Ishikawa (cell line): Measurements from ENCODE around the gene CEP68.

ENCODE experiments used
- CEBPB ChIP-seq: IDR thresholded peaks from 2 replicates; pipeline ENCODE4 v1.6.1; 2012
- EP300 ChIP-seq: IDR thresholded peaks from 2 replicates; pipeline ENCODE4 v1.6.1; 2012; ENCODE audit warnings: borderline replicate concordance
- NFIC ChIP-seq: IDR thresholded peaks from 2 replicates; pipeline ENCODE4 v1.6.1; 2012
- RAD21 ChIP-seq: IDR thresholded peaks from 2 replicates; pipeline ENCODE4 v1.6.1; 2012; ENCODE audit warnings: low read depth
- TAF1 ChIP-seq: IDR thresholded peaks from 2 replicates; pipeline ENCODE4 v1.6.1; 2012; ENCODE audit warnings: low read depth, mild to moderate bottlenecking
- TF ChIP-seq, protein P1 (sequence below): IDR thresholded peaks from 2 replicates; pipeline ENCODE4 v1.6.1; 2012
- TF ChIP-seq, protein P2 (sequence below): IDR thresholded peaks from 2 replicates; pipeline ENCODE4 v1.6.1; 2012; ENCODE audit warnings: low read depth, mild to moderate bottlenecking

DNA sequence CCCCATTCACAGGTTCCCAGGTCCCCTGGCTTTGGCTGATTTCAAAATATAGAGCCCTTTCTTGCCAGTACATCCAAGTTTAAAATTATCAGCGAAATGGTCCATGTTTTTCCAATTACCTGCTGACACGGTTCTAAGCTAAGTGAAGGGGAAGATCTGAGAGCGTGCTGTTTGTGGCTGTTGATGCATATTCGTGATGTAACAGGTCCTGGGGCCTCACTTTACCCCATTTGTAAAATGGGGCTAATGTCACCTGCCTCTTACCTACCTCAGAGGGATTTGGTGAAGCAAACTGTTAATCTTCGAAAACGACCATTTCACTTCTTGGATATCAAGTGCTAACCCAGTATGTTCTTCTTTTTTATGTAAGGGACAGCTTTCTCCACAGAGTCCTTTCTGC is 34.0 kb upstream of the CEP68 start:
- TF ChIP-seq, protein P1, sequence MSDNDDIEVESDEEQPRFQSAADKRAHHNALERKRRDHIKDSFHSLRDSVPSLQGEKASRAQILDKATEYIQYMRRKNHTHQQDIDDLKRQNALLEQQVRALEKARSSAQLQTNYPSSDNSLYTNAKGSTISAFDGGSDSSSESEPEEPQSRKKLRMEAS = no peak
- TF ChIP-seq CEBPB = no peak
- TF ChIP-seq, protein P2, sequence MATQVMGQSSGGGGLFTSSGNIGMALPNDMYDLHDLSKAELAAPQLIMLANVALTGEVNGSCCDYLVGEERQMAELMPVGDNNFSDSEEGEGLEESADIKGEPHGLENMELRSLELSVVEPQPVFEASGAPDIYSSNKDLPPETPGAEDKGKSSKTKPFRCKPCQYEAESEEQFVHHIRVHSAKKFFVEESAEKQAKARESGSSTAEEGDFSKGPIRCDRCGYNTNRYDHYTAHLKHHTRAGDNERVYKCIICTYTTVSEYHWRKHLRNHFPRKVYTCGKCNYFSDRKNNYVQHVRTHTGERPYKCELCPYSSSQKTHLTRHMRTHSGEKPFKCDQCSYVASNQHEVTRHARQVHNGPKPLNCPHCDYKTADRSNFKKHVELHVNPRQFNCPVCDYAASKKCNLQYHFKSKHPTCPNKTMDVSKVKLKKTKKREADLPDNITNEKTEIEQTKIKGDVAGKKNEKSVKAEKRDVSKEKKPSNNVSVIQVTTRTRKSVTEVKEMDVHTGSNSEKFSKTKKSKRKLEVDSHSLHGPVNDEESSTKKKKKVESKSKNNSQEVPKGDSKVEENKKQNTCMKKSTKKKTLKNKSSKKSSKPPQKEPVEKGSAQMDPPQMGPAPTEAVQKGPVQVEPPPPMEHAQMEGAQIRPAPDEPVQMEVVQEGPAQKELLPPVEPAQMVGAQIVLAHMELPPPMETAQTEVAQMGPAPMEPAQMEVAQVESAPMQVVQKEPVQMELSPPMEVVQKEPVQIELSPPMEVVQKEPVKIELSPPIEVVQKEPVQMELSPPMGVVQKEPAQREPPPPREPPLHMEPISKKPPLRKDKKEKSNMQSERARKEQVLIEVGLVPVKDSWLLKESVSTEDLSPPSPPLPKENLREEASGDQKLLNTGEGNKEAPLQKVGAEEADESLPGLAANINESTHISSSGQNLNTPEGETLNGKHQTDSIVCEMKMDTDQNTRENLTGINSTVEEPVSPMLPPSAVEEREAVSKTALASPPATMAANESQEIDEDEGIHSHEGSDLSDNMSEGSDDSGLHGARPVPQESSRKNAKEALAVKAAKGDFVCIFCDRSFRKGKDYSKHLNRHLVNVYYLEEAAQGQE = no peak
- TF ChIP-seq TAF1 = no peak
- no peak for TF ChIP-seq RAD21
- TF ChIP-seq EP300 = no peak
- TF ChIP-seq NFIC = no peak
